Ascending aorta (tissue), 2 donors: ENCODE data around the gene ATP9A. TPM values are rescaled to one million over a fixed set of nuclear protein-coding genes. Genes with fewer than 3 reads are reported as not detected.
"Not testable (repeated sequence)": the region's sequence is repeated elsewhere in the genome, so short reads cannot be mapped to it uniquely, and the experiment has no call there.

ENCODE experiments used
- DNase-seq, 2 donors: peaks; one replicate each; pipeline ENCODE4 v3.0.0-alpha.2; 2019; ENCODE audit warnings: low spot score in 2 of 2
- H3K27ac ChIP-seq, 2 donors: fragments of 200-600 bp; sonication (generic); one replicate each; pipeline ENCODE4 v1.5.1; 2016 to 2017; ENCODE audit warnings: mild to moderate bottlenecking in 1 of 2
- H3K27me3 ChIP-seq: fragments of 200-600 bp; sonication (generic); one replicate; pipeline ENCODE4 v1.5.1; 2017
- H3K36me3 ChIP-seq, 2 donors: fragments of 200-600 bp; sonication (generic); one replicate each; pipeline ENCODE4 v1.5.1; 2016
- H3K4me1 ChIP-seq, 2 donors: fragments of 200-600 bp; sonication (generic); one replicate each; pipeline ENCODE4 v1.5.1; 2016 to 2017; ENCODE audit warnings: mild to moderate bottlenecking in 1 of 2
- H3K4me3 ChIP-seq, 2 donors: fragments of 200-600 bp; sonication (generic); one replicate each; pipeline ENCODE4 v1.5.1; 2016 to 2017; ENCODE audit warnings: mild to moderate bottlenecking in 1 of 2
- H3K9me3 ChIP-seq, 2 donors: fragments of 200-600 bp; sonication (generic); one replicate each; pipeline ENCODE4 v1.5.1; 2016
- intact Hi-C: fragments of 100-400 bp; cut with DNase I; formaldehyde crosslinking; loops from one replicate; pipeline ENCODE4 v1.15.1; 2023
- total RNA-seq: library from RNA; depleted of rRNA; stranded (reverse); fragments of >200 nt; gene quantifications from one replicate; pipeline ENCODE4 v1.1.0, GENCODE V29; 2016
- TF ChIP-seq, protein P1 (sequence below), 3 experiments: fragments of 200-600 bp in 2 of 3; fragments of 450-650 bp in 1 of 3; sonication (generic) in 2 of 3; IDR thresholded peaks; one replicate each; pipeline ENCODE4 v1.5.1; 2016 to 2019; ENCODE audit warnings: antibody characterized with exemption in 3 of 3, mild to moderate bottlenecking in 1 of 3, moderate library complexity in 1 of 3

Gene ATP9A
- total RNA-seq, 1 donor from 2014 or later, result 14.5 TPM

DNA sequence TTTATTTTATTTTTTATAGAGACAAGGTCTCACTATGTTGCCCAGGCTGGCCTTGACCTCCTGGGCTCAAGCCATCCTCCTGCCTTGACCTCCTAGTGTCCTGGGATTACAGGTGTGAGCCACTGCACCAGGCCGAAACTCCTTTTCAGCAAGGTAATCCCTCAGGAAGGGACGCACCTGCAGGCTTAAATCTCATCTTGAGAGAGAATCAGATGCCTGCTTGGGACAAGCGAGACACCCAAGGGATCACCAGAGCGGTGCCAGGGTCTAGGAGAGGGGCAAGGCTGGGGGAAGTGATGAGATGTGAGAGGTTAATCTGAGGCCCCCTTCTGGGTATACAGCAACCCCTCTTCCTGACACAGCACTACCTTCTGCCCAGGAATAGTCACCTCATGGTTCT lies 4.0 kb upstream of the ATP9A start:
- Histone ChIP-seq H3K27me3 (no peaks in the 10 kb centered on the region), H3K4me3 (no peak overlapping the region), H3K36me3 (no peaks in the 10 kb centered on the region), H3K27ac (no peak overlapping the region), H3K4me1 (no peaks in the 10 kb centered on the region), H3K9me3 (no peaks in the 10 kb centered on the region)
- TF ChIP-seq, protein P1, sequence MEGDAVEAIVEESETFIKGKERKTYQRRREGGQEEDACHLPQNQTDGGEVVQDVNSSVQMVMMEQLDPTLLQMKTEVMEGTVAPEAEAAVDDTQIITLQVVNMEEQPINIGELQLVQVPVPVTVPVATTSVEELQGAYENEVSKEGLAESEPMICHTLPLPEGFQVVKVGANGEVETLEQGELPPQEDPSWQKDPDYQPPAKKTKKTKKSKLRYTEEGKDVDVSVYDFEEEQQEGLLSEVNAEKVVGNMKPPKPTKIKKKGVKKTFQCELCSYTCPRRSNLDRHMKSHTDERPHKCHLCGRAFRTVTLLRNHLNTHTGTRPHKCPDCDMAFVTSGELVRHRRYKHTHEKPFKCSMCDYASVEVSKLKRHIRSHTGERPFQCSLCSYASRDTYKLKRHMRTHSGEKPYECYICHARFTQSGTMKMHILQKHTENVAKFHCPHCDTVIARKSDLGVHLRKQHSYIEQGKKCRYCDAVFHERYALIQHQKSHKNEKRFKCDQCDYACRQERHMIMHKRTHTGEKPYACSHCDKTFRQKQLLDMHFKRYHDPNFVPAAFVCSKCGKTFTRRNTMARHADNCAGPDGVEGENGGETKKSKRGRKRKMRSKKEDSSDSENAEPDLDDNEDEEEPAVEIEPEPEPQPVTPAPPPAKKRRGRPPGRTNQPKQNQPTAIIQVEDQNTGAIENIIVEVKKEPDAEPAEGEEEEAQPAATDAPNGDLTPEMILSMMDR (IDR thresholded peaks at IDR 0.05), result no peak
- no peak for DNase-seq
- intact Hi-C loops, result no loop called here

DNA sequence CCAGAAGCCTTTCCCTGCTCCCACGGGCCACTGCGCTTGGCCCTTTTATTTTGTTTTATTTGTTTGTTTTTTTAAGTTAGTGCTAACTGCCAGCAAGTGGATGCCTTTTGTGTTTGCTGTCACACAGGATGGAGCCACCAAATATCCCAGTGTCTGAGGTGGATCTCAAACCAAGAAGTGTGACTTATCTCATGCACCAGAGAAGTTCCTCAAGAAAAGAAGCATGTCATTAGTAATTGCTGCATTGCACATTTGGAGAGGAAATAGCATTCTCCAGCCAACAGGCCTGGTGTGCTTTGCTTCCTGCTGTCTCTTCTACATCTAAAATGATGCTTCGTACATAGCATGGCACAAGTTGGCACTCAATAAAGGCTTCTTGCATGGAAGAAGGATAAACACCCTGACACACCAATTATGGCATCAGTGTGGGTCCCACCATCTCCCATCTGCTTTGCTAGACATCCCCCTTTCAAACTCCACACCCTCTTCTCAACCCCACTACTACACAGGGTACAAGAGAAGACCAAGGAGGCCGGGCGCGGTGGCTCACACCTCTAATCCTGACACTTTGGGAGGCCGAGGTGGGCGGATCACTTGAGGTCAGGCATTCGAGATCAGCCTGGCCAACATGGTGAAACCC lies 1.9 kb upstream of the ATP9A start:
- DNase-seq, result no peak
- TF ChIP-seq, protein P1 (IDR thresholded peaks at IDR 0.05), result no peak
- intact Hi-C loops, result loop anchor here (2.0 to 5.0 kb wide), 2 partner anchors 38 to 69 kb away; no protein-coding TSS in a partner anchor

DNA sequence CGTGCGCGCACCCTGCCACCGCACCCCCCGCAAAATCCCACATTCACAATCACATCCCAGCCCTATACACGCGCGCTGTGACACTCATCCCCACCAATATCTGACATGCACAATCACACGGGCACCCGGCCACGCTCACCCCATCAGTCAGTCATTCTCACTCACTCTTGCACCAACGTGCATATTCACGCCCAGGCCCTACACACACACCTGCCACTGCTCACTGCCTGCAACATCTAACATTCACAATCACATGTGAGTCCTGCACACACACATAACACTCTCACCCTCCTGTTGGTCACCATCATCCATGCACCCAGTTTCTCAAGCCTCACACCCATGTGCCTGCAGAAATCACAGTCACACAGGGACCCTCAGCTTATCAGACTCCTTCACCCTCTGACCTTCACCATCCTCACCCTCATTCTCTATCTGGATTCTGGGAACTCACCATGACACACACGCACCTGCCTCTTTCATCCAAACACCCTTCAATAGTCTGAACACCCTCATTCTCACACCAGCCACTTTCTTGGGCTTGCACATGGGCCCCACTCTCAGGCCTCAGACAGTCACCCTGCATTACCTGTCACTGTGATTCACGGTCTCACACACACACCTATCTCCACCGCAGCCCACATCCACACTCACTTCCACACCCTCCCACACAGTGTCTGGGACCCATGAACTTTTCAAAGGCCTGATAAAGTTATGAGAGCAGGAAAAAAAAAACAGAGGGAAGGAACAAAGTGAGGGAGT lies 748 bp upstream of the ATP9A start:
- H3K27me3 ChIP-seq, result no peaks in the 10 kb centered on the region
- intact Hi-C loops, result loop anchor here (2.0 to 5.0 kb wide), 2 partner anchors 37 to 68 kb away; no protein-coding TSS in a partner anchor
- TF ChIP-seq, protein P1 (IDR thresholded peaks at IDR 0.05), result no peak
- H3K4me1 ChIP-seq, result no peaks in the 10 kb centered on the region
- no peak for DNase-seq
- no peak overlapping the region for H3K27ac ChIP-seq
- H3K9me3 ChIP-seq, result no peaks in the 10 kb centered on the region
- H3K36me3 ChIP-seq, result no peaks in the 10 kb centered on the region
- H3K4me3 ChIP-seq, result peak overlapping the region in 1 of 2 donors; percentile 47

More for the DNA sequence above, 1.9 kb upstream of the ATP9A start:
- H3K27ac ChIP-seq, result no peak overlapping the region
- no peaks in the 10 kb centered on the region for H3K27me3 ChIP-seq
- no peaks in the 10 kb centered on the region for H3K9me3 ChIP-seq
- no peaks in the 10 kb centered on the region for H3K4me1 ChIP-seq
- H3K36me3 ChIP-seq, result no peaks in the 10 kb centered on the region
- no peak overlapping the region for H3K4me3 ChIP-seq

DNA sequence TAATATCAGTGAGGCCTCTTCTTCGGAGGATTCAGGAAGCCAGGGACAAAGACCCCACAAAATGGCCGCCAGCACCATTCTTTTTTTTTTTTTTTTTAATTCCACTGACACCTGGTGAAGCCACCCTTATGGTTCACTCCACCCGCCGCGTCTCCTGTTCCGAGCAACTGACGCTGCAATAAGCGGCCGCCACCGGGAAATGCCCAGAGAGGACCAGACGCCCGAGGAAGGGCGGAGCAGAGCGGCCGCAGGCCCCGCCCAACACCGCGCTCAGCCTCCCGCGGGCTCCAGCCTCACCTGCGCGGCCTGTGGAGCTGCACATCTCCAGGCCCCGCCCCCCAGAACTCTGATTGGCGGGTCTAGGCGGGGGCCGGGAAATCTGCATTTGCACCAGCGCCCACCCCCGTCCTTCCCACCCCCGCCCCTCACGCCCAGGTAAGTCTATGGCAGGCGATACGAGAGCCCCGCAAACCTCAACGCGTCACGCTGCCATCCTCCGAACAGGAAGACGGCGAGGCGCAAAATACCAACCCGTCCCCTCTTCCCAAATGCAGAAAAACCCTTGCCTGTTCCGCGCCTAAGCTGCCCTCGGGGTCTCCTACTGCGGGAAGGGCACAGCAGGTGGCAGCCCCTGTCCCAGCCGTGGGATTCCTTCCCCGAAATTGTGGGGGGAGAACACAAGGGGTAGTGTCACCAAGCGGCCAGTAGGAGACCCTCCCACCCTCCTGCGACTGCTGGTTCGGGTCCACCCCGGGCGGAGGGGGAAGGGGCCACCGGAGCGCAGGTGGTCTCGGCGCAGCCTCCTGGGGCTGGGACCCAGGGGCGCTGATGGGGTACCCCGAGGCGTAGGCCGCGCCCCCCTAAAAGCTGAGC lies 960 bp downstream of the ATP9A start:
- DNase-seq, result peak; percentile 24 to 77
- Histone ChIP-seq H3K9me3 (no peaks in the 10 kb centered on the region), H3K36me3 (no peaks in the 10 kb centered on the region), H3K27ac (peak overlapping the region; percentile 52 to 80), H3K27me3 (no peaks in the 10 kb centered on the region), H3K4me3 (peak overlapping the region; percentile 64 to 87), H3K4me1 (no peaks in the 10 kb centered on the region)
- intact Hi-C loops, result loop anchor here (2.0 to 5.0 kb wide), 2 partner anchors 16 to 35 kb away; no protein-coding TSS in a partner anchor
- TF ChIP-seq, protein P1 (IDR thresholded peaks at IDR 0.05), result peak in 2 of 3 experiments; percentile 27 to 36

DNA sequence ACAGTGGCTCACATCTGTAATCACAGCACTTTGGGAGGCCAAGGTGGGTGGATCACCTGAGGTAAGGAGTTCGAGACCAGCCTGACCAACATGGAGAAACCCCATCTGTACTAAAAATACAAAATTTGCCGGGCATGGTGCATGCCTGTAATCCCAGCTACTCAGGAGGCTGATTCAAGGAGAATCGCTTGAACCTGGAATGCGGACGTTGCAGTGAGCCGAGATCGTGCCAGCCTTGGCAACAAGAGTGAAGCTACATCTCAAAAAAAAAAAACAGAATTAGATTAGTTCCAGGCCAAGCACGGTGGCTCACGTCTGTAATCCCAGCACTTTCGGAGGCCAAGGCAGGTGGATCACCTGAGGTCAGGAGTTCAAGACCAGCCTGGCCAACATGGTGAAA lies 2.8 kb downstream of the ATP9A start:
- intact Hi-C loops, result loop anchor here (5.0 kb wide), 1 partner anchor 33 kb away; no protein-coding TSS in a partner anchor
- peak overlapping the region in 1 of 2 donors; percentile 41 for H3K27ac ChIP-seq
- not testable (repeated sequence) for H3K4me1 ChIP-seq, DNase-seq, H3K27me3 ChIP-seq, H3K4me3 ChIP-seq, H3K36me3 ChIP-seq, H3K9me3 ChIP-seq
